GM12878 (cell line): ENCODE data around the gene CHD6.

ENCODE experiments used
- ASH2L ChIP-seq: fragments of 300-600, 200-600 bp; sonication (generic); IDR thresholded peaks from 2 replicates; pipeline ENCODE4 v1.6.1; 2017; ENCODE audit warnings: low read depth, mild to moderate bottlenecking, borderline replicate concordance
- ATF3 ChIP-seq: IDR thresholded peaks from 2 replicates; pipeline ENCODE4 v1.6.1; 2011; ENCODE audit warnings: low read depth, mild to moderate bottlenecking, low read length, moderate library complexity, borderline replicate concordance; ENCODE audit errors: extremely low read depth
- CEBPB ChIP-seq, 2 experiments: fragments of 150-350 bp in 1 of 2; IDR thresholded peaks; 2 replicates each; pipeline ENCODE4 v1.6.1; 2012 to 2014; ENCODE audit warnings: low read depth in 2 of 2, low read length in 2 of 2, borderline replicate concordance in 1 of 2, inconsistent platforms in 1 of 2
- CTCF ChIP-seq, 3 experiments: IDR thresholded peaks in 2 of 3; conservative IDR thresholded peaks in 1 of 3; 2 replicates each; pipeline ENCODE4 v1.5.1; 2011; ENCODE audit warnings: low read depth in 3 of 3, low read length in 3 of 3, mild to moderate bottlenecking in 3 of 3, control low read depth in 2 of 3, moderate library complexity in 2 of 3, inconsistent platforms in 1 of 3, mixed read lengths in 1 of 3; ENCODE audit not compliant: control insufficient read depth in 2 of 3, insufficient read depth in 1 of 3; ENCODE audit errors: extremely low read depth in 1 of 3
- EZH2 ChIP-seq: IDR thresholded peaks from 2 replicates; pipeline ENCODE4 v1.6.1; 2012; ENCODE audit warnings: low read depth, mild to moderate bottlenecking, control low read depth, inconsistent platforms, low read length, borderline replicate concordance; ENCODE audit not compliant: control insufficient read depth
- FOXK2 ChIP-seq: fragments of 450-650 bp; IDR thresholded peaks from 2 replicates; pipeline ENCODE4 v1.6.1; 2017; ENCODE audit warnings: mild to moderate bottlenecking, moderate library complexity
- KAT2A ChIP-seq: conservative IDR thresholded peaks from 2 replicates; pipeline ENCODE4 v1.6.1; 2011; ENCODE audit warnings: low read depth, low read length; ENCODE audit not compliant: control insufficient read depth
- PAX8 ChIP-seq: fragments of 450-650 bp; IDR thresholded peaks from 2 replicates; pipeline ENCODE4 v1.6.1; 2017; ENCODE audit warnings: mild to moderate bottlenecking, moderate library complexity
- POLR2AphosphoS5 ChIP-seq: IDR thresholded peaks from 2 replicates; pipeline ENCODE4 v1.6.1; 2011; ENCODE audit warnings: mild to moderate bottlenecking, low read length, inconsistent platforms
- RBBP5 ChIP-seq: fragments of 200-600 bp; sonication (generic); conservative IDR thresholded peaks from 2 replicates; pipeline ENCODE4 v1.6.1; 2016
- ZBTB33 ChIP-seq: fragments of 450-650 bp; IDR thresholded peaks from 2 replicates; pipeline ENCODE4 v1.6.1; 2017; ENCODE audit warnings: mild to moderate bottlenecking
- ZBTB4 ChIP-seq: fragments of 450-650 bp; formaldehyde crosslinking; IDR thresholded peaks from 2 replicates; pipeline ENCODE4 v1.4.0; 2022; ENCODE audit warnings: mild to moderate bottlenecking, moderate library complexity

- no peak for TF ChIP-seq CEBPB (IDR thresholded peaks at IDR 0.05; ENCODE audit: borderline replicate concordance in 1 of 2, low read depth in 2 of 2, low read length in 2 of 2)
- no peak for TF ChIP-seq EZH2
- no peak for TF ChIP-seq RBBP5
- no peak for TF ChIP-seq ZBTB4 (CRISPR knock-in tag)
- TF ChIP-seq PAX8 = no peak
- no peak for TF ChIP-seq POLR2AphosphoS5
- no peak for TF ChIP-seq ZBTB33
- no peak for TF ChIP-seq FOXK2
- no peak for TF ChIP-seq KAT2A
- TF ChIP-seq CTCF (IDR thresholded peaks at IDR 0.05 in 2 of 3, conservative IDR thresholded peaks at IDR 0.05 in 1 of 3; ENCODE audit: control insufficient read depth in 2 of 3, extremely low read depth in 1 of 3, insufficient read depth in 1 of 3, low read depth in 3 of 3, low read length in 3 of 3) = no peak
- no peak for TF ChIP-seq ATF3
- no peak for TF ChIP-seq ASH2L
Measured at GRCh38 chr20:41547221-41547620, 71.0 kb downstream of the CHD6 start.
